IMR-90 (cell line): ENCODE results near the gene MAFF. TPM values are rescaled to one million over a fixed set of nuclear protein-coding genes. Genes with fewer than 3 reads are reported as not detected.
"Not testable (repeated sequence)": the region's sequence is repeated elsewhere in the genome, so short reads cannot be mapped to it uniquely, and the experiment has no call there.

ENCODE experiments used
- ATAC-seq: fragments of 200-7000 bp; cut with Tn5 transposase; 2 replicates; pipeline ENCODE4 v1.9.1; 2020; ENCODE audit warnings: low read depth, mild to moderate bottlenecking, moderate library complexity
- BruUV-seq: library from RNA; stranded (reverse); fragments of 400-500 nt; replicated peaks from 2 replicates; lab custom pipeline; 2021; lab: Mats Ljungman, UMichigan
- CTCF ChIA-PET: fragments of 300-600 bp; formaldehyde crosslinking; extraction: SDS; loops from one replicate; lab custom pipeline; 2021; ENCODE audit warnings: antibody characterized with exemption; lab: Yijun Ruan, JAX
- POLR2A ChIA-PET: fragments of 300-600 bp; sonication (Branson Sonifier 250); formaldehyde crosslinking; loops from one replicate; lab custom pipeline; 2022; ENCODE audit warnings: antibody characterized with exemption; ENCODE audit not compliant: unreplicated experiment; lab: Charles Lee
- DNase-seq: peaks from one replicate; pipeline ENCODE4 v3.0.0; 2013
- H2AFZ ChIP-seq: replicated peaks from 2 replicates; pipeline ENCODE3; 2013; ENCODE audit warnings: low read length, mild to moderate bottlenecking; ENCODE audit not compliant: poor library complexity
- H2AK5ac ChIP-seq: 2 replicates; pipeline ENCODE4 v1.6.1; 2013; ENCODE audit warnings: low read depth, low read length, inconsistent platforms
- H2AK9ac ChIP-seq: replicated peaks from 2 replicates; pipeline ENCODE3; 2013; ENCODE audit warnings: mild to moderate bottlenecking, low read depth, low read length, moderate library complexity; ENCODE audit not compliant: poor library complexity
- H2BK120ac ChIP-seq: 2 replicates; pipeline ENCODE4 v1.6.1; 2013; ENCODE audit warnings: low read depth, low read length, inconsistent platforms
- H2BK15ac ChIP-seq: 3 replicates; pipeline ENCODE4 v1.6.1; 2013; ENCODE audit warnings: low read depth, low read length, inconsistent platforms
- H2BK20ac ChIP-seq: 2 replicates; pipeline ENCODE4 v1.6.1; 2013; ENCODE audit warnings: low read depth, mild to moderate bottlenecking, inconsistent platforms, low read length, moderate library complexity
- H2BK5ac ChIP-seq: 2 replicates; pipeline ENCODE4 v1.6.1; 2013; ENCODE audit warnings: mild to moderate bottlenecking, low read depth, low read length, inconsistent platforms; ENCODE audit not compliant: poor library complexity, severe bottlenecking
- H3K14ac ChIP-seq: replicated peaks from 2 replicates; pipeline ENCODE4 v1.6.1; 2013; ENCODE audit warnings: low read depth, low read length, inconsistent platforms
- H3K18ac ChIP-seq: 2 replicates; pipeline ENCODE4 v1.6.1; 2013; ENCODE audit warnings: low read depth, low read length, control low read depth
- H3K23ac ChIP-seq: 2 replicates; pipeline ENCODE4 v1.6.1; 2013; ENCODE audit warnings: low read depth, low read length, inconsistent platforms
- H3K27ac ChIP-seq: 2 replicates; pipeline ENCODE4 v1.5.1; 2013; ENCODE audit warnings: mild to moderate bottlenecking, control low read depth, low read length; ENCODE audit not compliant: insufficient read depth
- H3K27me3 ChIP-seq: 2 replicates; pipeline ENCODE4 v1.6.1; 2013; ENCODE audit warnings: low read length; ENCODE audit not compliant: control insufficient read depth, insufficient read depth
- H3K36me3 ChIP-seq: 2 replicates; pipeline ENCODE4 v1.6.1; 2013; ENCODE audit warnings: low read length, mixed read lengths; ENCODE audit not compliant: control insufficient read depth, insufficient read depth
- H3K4ac ChIP-seq: 2 replicates; pipeline ENCODE4 v1.6.1; 2013; ENCODE audit warnings: low read depth, low read length, inconsistent platforms
- H3K4me1 ChIP-seq: 2 replicates; pipeline ENCODE4 v1.6.1; 2013; ENCODE audit warnings: low read length, mixed read lengths; ENCODE audit not compliant: control insufficient read depth, insufficient read depth
- H3K4me2 ChIP-seq: 2 replicates; pipeline ENCODE4 v1.6.1; 2013; ENCODE audit warnings: low read depth, mild to moderate bottlenecking, control low read depth, low read length, moderate library complexity
- H3K4me3 ChIP-seq: 2 replicates; pipeline ENCODE4 v1.5.1; 2013; ENCODE audit warnings: low read depth, mild to moderate bottlenecking, control low read depth, low read length, moderate library complexity; ENCODE audit not compliant: insufficient read depth
- H3K56ac ChIP-seq: 2 replicates; pipeline ENCODE4 v1.6.1; 2013; ENCODE audit warnings: low read length, inconsistent platforms; ENCODE audit not compliant: insufficient read depth; ENCODE audit errors: extremely low read depth
- H3K79me1 ChIP-seq, 2 experiments: 2 replicates each; pipeline ENCODE4 v1.6.1; 2013; ENCODE audit warnings: low read length in 2 of 2, inconsistent platforms in 1 of 2, low read depth in 1 of 2
- H3K9ac ChIP-seq: 2 replicates; pipeline ENCODE4 v1.6.1; 2013; ENCODE audit warnings: low read depth, low read length, control low read depth
- H3K9me1 ChIP-seq: 2 replicates; pipeline ENCODE4 v1.6.1; 2013; ENCODE audit warnings: low read length, inconsistent platforms; ENCODE audit not compliant: insufficient read depth
- H3K9me3 ChIP-seq: 2 replicates; pipeline ENCODE4 v1.6.1; 2013; ENCODE audit warnings: low read length; ENCODE audit not compliant: control insufficient read depth, insufficient read depth
- H4K20me1 ChIP-seq: 2 replicates; pipeline ENCODE4 v1.6.1; 2013; ENCODE audit warnings: low read length, inconsistent platforms; ENCODE audit not compliant: insufficient read depth
- H4K5ac ChIP-seq: 2 replicates; pipeline ENCODE4 v1.6.1; 2013; ENCODE audit warnings: mild to moderate bottlenecking, low read depth, low read length, control low read depth
- H4K8ac ChIP-seq, 2 experiments: 2 replicates each; pipeline ENCODE4 v1.6.1; 2013; ENCODE audit warnings: low read depth in 2 of 2, low read length in 2 of 2, control low read depth in 1 of 2, inconsistent platforms in 1 of 2
- H4K91ac ChIP-seq: 2 replicates; pipeline ENCODE4 v1.6.1; 2013; ENCODE audit warnings: low read depth, low read length, inconsistent platforms; ENCODE audit not compliant: insufficient read depth
- WGBS, 2 experiments: methylation state at CpG; one replicate each; pipeline versions ENCODE4 v1.1.5 to v1.1.7; 2013; ENCODE audit warnings: missing lambda C conversion rate in 2 of 2; ENCODE audit not compliant: insufficient read length in 1 of 2; ENCODE audit errors: extremely low coverage in 2 of 2; 5-methylcytosine and 5-hydroxymethylcytosine counted together
- dilution Hi-C: fragments of 300-500 bp; cut with HindIII; formaldehyde crosslinking; loops from one replicate; pipeline ENCODE4 v1.14.3; 2018; ENCODE audit warnings: low sequenced_read_pairs; ENCODE audit not compliant: unreplicated experiment
- in situ Hi-C: fragments of 300-500 bp; cut with MboI; formaldehyde crosslinking; loops from 3 replicates; pipeline ENCODE4 v1.14.3; 2019; ENCODE audit warnings: low sequenced_read_pairs, inconsistent platforms, mixed read lengths
- intact Hi-C: fragments of 100-400 bp; cut with micrococcal nuclease; formaldehyde crosslinking; loops from 2 replicates; pipeline ENCODE4 v1.10.0; 2022
- polyA plus RNA-seq, 3 experiments: library from polyadenylated mRNA; depleted of rRNA; stranded (reverse); fragments of >200 nt; gene quantifications; 2 replicates each; pipeline ENCODE4 v1.2.3, GENCODE V29; 2012; ENCODE audit warnings: low replicate concordance in 1 of 3
- total RNA-seq: library from RNA; depleted of rRNA; stranded (reverse); fragments of >200 nt; gene quantifications from 2 replicates; pipeline ENCODE4 v1.2.3, GENCODE V29; 2012

The MAFF gene
- total and polyA plus RNA-seq, 2 of the 4 experiments (the other 2 are of a cell fraction), result 18.3 to 25.9 TPM

- in situ Hi-C loops, ATAC-seq, H3K9me3 ChIP-seq, H3K27ac ChIP-seq, H2BK5ac ChIP-seq, CTCF ChIA-PET, H3K14ac ChIP-seq, H4K20me1 ChIP-seq, BruUV-seq, H3K27me3 ChIP-seq, H2BK20ac ChIP-seq, POLR2A ChIA-PET, H3K4me3 ChIP-seq, H3K56ac ChIP-seq, H2AK9ac ChIP-seq, H4K91ac ChIP-seq, DNase-seq, H4K8ac ChIP-seq, intact Hi-C loops, H2BK15ac ChIP-seq, H2BK120ac ChIP-seq, H4K5ac ChIP-seq, dilution Hi-C loops, H3K23ac ChIP-seq, H2AFZ ChIP-seq, H3K9ac ChIP-seq, H2AK5ac ChIP-seq, H3K4ac ChIP-seq, H3K4me2 ChIP-seq, H3K18ac ChIP-seq: not testable (repeated sequence)
- WGBS, 2 experiments, result 96% methylated on average over 5 of the region's 10 CpGs; no CpG with 5 or more reads in 1 of the 2 experiments
- Histone ChIP-seq H3K79me1 (peaks cover 25 to 94% of the 10 kb centered on the region in 2 experiments), H3K4me1 (peaks cover 16% of the 10 kb centered on the region), H3K36me3 (peaks cover 65% of the 10 kb centered on the region), H3K9me1 (peaks cover 29% of the 10 kb centered on the region)
Measured at GRCh38 chr22:38233856-38234255, 32.1 kb downstream of the MAFF start.
